Smooth muscle cell (in vitro differentiated cells): ENCODE data around the gene SLX4IP. TPM values are rescaled to one million over a fixed set of nuclear protein-coding genes. Genes with fewer than 3 reads are reported as not detected.

ENCODE experiments used
- DNase-seq: peaks from one replicate; lab custom pipeline; 2025; ENCODE audit not compliant: unreplicated experiment; lab: John Stamatoyannopoulos, UW
- H2AFZ ChIP-seq: fragments of 200-600 bp; sonication (generic); 2 replicates; pipeline ENCODE4 v1.6.0; 2016; ENCODE audit warnings: antibody characterized with exemption, low read depth, mild to moderate bottlenecking
- H3F3A ChIP-seq: fragments of 200-600 bp; sonication (generic); 2 replicates; pipeline ENCODE4 v1.6.0; 2017; ENCODE audit warnings: antibody characterized with exemption, low read depth
- H3K27ac ChIP-seq: fragments of 200-600 bp; sonication (generic); 2 replicates; pipeline ENCODE4 v1.5.1; 2016; ENCODE audit warnings: low read depth, mild to moderate bottlenecking
- H3K27me3 ChIP-seq: fragments of 200-600 bp; sonication (generic); 2 replicates; pipeline ENCODE4 v1.6.1; 2016; ENCODE audit warnings: low read depth, mild to moderate bottlenecking
- H3K36me3 ChIP-seq: fragments of 200-600 bp; sonication (generic); 2 replicates; pipeline ENCODE4 v1.5.1; 2016; ENCODE audit warnings: low read depth
- H3K4me1 ChIP-seq: fragments of 200-600 bp; sonication (generic); 2 replicates; pipeline ENCODE4 v1.5.1; 2016; ENCODE audit warnings: low read depth
- H3K4me2 ChIP-seq: fragments of 200-600 bp; sonication (generic); 2 replicates; pipeline ENCODE4 v1.6.0; 2016; ENCODE audit warnings: mild to moderate bottlenecking
- H3K4me3 ChIP-seq: fragments of 200-600 bp; sonication (generic); 2 replicates; pipeline ENCODE4 v1.5.1; 2016; ENCODE audit warnings: mild to moderate bottlenecking
- H3K79me2 ChIP-seq: fragments of 200-600 bp; sonication (generic); 2 replicates; pipeline ENCODE4 v1.6.0; 2016; ENCODE audit warnings: low read depth, mild to moderate bottlenecking
- H3K9ac ChIP-seq: fragments of 200-600 bp; sonication (generic); 2 replicates; pipeline ENCODE4 v1.6.0; 2016; ENCODE audit warnings: low read depth
- H3K9me3 ChIP-seq: fragments of 200-600 bp; sonication (generic); replicated peaks from 2 replicates; pipeline ENCODE4 v1.5.1; 2016; ENCODE audit warnings: low read depth
- H4K20me1 ChIP-seq: fragments of 200-600 bp; sonication (generic); 2 replicates; pipeline ENCODE4 v1.6.0; 2016; ENCODE audit warnings: low read depth
- WGBS: methylation state at CpG from one replicate; pipeline ENCODE4 v1.1.7; 2016; ENCODE audit warnings: low lambda C conversion rate; 5-methylcytosine and 5-hydroxymethylcytosine counted together
- polyA plus RNA-seq: library from polyadenylated mRNA; unstranded; fragments of >200 nt; fragmentation: Nextera tagmentation; extraction: Ambion mirVana; gene quantifications from 2 replicates; pipeline ENCODE4 v1.2.1, GENCODE V29; 2016
- total RNA-seq: library from RNA; depleted of rRNA; stranded (reverse); fragments of >200 nt; gene quantifications from 2 replicates; pipeline ENCODE4 v1.2.3, GENCODE V29; 2014
- TF ChIP-seq, protein P1 (sequence below): fragments of 200-600 bp; sonication (generic); IDR thresholded peaks from 2 replicates; pipeline ENCODE4 v1.5.1; 2017; ENCODE audit warnings: borderline replicate concordance, mild to moderate bottlenecking, antibody characterized with exemption; ENCODE audit not compliant: insufficient read depth, poor library complexity, severe bottlenecking

SLX4IP gene
- total and polyA plus RNA-seq, 2 experiments from 2014 or later: 1.2 to 6.2 TPM

DNA sequence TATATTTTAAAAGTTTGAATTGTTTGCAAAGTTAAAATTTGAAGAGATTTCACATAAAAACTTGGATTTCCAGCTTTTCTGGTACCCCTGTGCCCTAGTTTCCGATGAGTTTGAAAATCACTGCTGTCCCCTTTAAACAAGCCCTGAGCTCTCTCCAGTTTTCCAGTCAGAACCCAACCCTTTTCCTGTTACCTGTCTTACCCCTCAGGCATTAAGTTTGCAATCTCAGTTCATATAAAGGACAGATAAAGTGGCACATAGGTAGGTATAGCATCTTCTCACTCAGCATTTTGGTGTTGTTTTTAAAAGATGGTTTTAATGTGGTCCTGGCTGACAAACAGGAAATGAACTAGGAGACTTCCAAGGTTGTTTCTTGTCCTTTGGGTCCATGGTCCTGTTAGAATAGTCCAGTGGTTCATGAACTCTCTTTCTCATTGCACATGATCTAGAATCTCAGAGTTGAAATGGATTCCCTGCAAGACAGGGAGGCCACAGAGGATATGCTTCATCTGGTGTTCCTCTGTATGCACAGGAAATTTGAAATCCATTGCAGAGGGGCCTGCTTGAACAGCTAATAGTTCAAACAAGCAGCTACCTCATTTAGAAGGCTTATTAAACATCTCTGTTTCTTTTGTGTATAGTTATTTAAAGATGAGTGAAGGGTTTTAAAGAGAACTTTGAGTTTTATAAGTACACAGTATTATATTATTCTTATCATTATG, 156.0 kb downstream of the SLX4IP start:
- 100% methylated on average over 1 of the region's 1 CpG for WGBS
- Histone ChIP-seq H3K4me1 (no peaks in the 10 kb centered on the region), H3F3A (peaks cover 4% of the 10 kb centered on the region), H3K27ac (no peak overlapping the region), H4K20me1 (no peaks in the 10 kb centered on the region), H3K4me2 (no peak overlapping the region), H2AFZ (no peak overlapping the region), H3K9ac (no peak overlapping the region), H3K36me3 (no peaks in the 10 kb centered on the region), H3K9me3 (no peaks in the 10 kb centered on the region), H3K4me3 (no peak overlapping the region), H3K79me2 (no peaks in the 10 kb centered on the region), H3K27me3 (no peaks in the 10 kb centered on the region)
- TF ChIP-seq, protein P1, sequence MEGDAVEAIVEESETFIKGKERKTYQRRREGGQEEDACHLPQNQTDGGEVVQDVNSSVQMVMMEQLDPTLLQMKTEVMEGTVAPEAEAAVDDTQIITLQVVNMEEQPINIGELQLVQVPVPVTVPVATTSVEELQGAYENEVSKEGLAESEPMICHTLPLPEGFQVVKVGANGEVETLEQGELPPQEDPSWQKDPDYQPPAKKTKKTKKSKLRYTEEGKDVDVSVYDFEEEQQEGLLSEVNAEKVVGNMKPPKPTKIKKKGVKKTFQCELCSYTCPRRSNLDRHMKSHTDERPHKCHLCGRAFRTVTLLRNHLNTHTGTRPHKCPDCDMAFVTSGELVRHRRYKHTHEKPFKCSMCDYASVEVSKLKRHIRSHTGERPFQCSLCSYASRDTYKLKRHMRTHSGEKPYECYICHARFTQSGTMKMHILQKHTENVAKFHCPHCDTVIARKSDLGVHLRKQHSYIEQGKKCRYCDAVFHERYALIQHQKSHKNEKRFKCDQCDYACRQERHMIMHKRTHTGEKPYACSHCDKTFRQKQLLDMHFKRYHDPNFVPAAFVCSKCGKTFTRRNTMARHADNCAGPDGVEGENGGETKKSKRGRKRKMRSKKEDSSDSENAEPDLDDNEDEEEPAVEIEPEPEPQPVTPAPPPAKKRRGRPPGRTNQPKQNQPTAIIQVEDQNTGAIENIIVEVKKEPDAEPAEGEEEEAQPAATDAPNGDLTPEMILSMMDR: no peak
- DNase-seq: no peak

DNA sequence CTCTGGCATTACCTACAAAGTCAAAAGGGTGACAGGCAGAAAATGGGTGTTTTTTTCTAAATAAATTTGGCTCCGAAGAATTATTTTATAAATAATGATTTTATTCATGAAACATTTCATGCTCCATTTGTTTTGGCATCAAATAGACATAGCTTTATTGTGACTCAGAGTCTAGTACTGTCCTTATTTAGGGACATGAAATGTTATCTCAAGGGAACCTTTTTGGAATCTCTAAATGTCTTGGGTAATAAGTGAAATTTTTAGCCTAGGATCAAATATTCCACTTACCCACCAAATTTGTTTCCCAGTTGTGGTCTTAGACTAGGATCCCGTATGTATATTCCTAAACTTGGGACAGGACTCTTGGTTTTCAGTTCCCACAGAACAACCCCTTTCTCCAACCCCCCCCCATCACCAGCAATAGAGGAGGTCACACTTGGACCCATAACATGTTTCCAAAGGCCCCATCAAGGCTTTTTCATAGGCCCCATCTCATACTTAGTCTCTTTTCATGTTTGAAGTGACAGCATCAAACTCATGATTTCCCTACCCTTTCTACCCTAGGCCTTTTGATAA, 156.9 kb downstream of the SLX4IP start:
- DNase-seq: no peak
- H3K9me3 ChIP-seq: no peaks in the 10 kb centered on the region
- no peak overlapping the region for H3K9ac ChIP-seq
- H3F3A ChIP-seq: peaks cover 4% of the 10 kb centered on the region
- TF ChIP-seq, protein P1: no peak
- H3K27me3 ChIP-seq: no peaks in the 10 kb centered on the region
- no peaks in the 10 kb centered on the region for H3K36me3 ChIP-seq
- H2AFZ ChIP-seq: no peak overlapping the region
- H3K4me3 ChIP-seq: no peak overlapping the region
- H3K4me1 ChIP-seq: peaks cover 8% of the 10 kb centered on the region
- H3K79me2 ChIP-seq: no peaks in the 10 kb centered on the region
- H4K20me1 ChIP-seq: no peaks in the 10 kb centered on the region
- 100% methylated on average over 2 of the region's 2 CpGs for WGBS
- H3K27ac ChIP-seq: no peak overlapping the region
- no peak overlapping the region for H3K4me2 ChIP-seq

DNA sequence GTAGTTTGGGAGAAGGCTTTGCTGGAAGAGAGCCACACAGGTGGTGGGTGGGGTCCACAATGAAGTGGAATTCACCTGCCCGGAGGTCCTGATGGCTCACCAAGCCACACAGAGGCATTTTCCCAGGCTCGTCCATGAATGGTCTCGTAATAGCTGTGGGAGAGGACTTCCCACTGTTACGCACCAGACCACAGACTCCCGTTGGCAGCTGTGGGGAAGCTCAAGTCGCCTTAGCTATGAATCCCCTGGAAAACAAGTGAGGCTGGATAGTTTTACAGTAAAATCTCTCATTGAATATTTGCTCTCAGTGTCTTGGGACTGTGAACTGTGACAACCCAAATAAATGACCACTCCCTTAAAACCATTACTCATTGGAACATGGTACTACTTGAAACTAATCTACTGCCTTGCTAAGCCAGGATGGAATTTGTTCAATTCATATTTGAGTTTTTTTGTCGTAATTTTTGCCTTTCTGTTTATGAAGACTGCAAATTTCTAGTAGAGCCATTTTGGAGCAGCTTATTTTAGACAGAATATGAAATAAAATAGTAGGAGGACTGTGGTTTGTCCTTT, 159.3 kb downstream of the SLX4IP start:
- Histone ChIP-seq H3K36me3 (no peaks in the 10 kb centered on the region), H3K4me2 (no peak overlapping the region), H3K4me3 (no peak overlapping the region), H3F3A (peaks cover 8% of the 10 kb centered on the region), H4K20me1 (no peaks in the 10 kb centered on the region), H3K4me1 (peaks cover 10% of the 10 kb centered on the region), H3K79me2 (no peaks in the 10 kb centered on the region), H3K9ac (no peak overlapping the region), H3K9me3 (no peaks in the 10 kb centered on the region), H2AFZ (no peak overlapping the region), H3K27me3 (no peaks in the 10 kb centered on the region), H3K27ac (peak overlapping the region; percentile 28)
- no peak for DNase-seq
- TF ChIP-seq, protein P1: no peak
- WGBS: 83% methylated on average over 7 of the region's 7 CpGs
